K562 (cell line): ENCODE results near the gene DLL4.

Experiments used
- NBN ChIP-seq: fragments of 450-650 bp; IDR thresholded peaks from 2 replicates; pipeline ENCODE4 v1.6.1; 2016; ENCODE audit warnings: low read depth, mild to moderate bottlenecking
- TF ChIP-seq, protein P1 (sequence below), 2 experiments: fragments of 450-650 bp; formaldehyde crosslinking in 1 of 2; IDR thresholded peaks; 2 replicates each; pipeline versions ENCODE4 v1.4.0 to v1.6.1; 2014 to 2020; ENCODE audit warnings: mild to moderate bottlenecking in 2 of 2, borderline replicate concordance in 1 of 2, low read depth in 1 of 2

DNA sequence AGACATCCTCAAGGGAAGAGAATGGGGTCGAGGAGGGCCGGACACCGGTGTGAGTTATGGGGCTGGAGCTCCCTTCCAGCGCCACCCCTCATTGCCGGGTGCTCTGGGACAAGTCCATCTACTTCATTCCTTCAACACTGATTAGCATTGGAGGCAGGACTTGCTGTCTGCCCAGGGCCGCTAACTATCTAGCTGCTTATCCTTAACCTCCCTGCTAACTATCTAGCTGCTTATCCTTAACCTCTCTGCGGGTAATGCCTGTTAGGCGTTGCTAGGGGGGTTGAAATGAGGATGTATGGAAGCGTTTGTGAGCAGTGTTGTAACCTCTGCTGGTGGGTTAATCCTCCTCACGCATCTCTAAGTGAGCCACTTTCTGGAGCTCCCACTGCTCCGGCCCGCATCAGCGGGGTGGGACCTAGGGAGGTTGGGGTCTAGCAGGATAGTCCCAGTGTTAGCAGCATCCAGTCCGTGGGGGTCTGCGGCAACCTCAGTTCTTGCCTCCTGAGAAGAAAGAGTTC is 13.3 kb downstream of the DLL4 start:
- TF ChIP-seq NBN: no peak
- TF ChIP-seq, protein P1, sequence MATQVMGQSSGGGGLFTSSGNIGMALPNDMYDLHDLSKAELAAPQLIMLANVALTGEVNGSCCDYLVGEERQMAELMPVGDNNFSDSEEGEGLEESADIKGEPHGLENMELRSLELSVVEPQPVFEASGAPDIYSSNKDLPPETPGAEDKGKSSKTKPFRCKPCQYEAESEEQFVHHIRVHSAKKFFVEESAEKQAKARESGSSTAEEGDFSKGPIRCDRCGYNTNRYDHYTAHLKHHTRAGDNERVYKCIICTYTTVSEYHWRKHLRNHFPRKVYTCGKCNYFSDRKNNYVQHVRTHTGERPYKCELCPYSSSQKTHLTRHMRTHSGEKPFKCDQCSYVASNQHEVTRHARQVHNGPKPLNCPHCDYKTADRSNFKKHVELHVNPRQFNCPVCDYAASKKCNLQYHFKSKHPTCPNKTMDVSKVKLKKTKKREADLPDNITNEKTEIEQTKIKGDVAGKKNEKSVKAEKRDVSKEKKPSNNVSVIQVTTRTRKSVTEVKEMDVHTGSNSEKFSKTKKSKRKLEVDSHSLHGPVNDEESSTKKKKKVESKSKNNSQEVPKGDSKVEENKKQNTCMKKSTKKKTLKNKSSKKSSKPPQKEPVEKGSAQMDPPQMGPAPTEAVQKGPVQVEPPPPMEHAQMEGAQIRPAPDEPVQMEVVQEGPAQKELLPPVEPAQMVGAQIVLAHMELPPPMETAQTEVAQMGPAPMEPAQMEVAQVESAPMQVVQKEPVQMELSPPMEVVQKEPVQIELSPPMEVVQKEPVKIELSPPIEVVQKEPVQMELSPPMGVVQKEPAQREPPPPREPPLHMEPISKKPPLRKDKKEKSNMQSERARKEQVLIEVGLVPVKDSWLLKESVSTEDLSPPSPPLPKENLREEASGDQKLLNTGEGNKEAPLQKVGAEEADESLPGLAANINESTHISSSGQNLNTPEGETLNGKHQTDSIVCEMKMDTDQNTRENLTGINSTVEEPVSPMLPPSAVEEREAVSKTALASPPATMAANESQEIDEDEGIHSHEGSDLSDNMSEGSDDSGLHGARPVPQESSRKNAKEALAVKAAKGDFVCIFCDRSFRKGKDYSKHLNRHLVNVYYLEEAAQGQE (IDR thresholded peaks at IDR 0.05; ENCODE audit: borderline replicate concordance): no peak
- TF ChIP-seq, protein P1 (CRISPR knock-in tag; IDR thresholded peaks at IDR 0.05; ENCODE audit: low read depth): no peak
